Thyroid gland (tissue), 4 donors: ENCODE measurements around the gene PTGFR. TPM values are rescaled to one million over a fixed set of nuclear protein-coding genes. Genes with fewer than 3 reads are reported as not detected.

ENCODE experiments used
- DNase-seq, 2 donors: peaks; one replicate each; pipeline ENCODE4 v3.0.0-alpha.2; 2019
- H3K27ac ChIP-seq, 3 donors: fragments of 200-600 bp; sonication (generic); 1 replicate in 2 of 3; 2 replicates in 1 of 3; pipeline ENCODE4 v1.5.1; 2016 to 2019; ENCODE audit warnings: mild to moderate bottlenecking in 1 of 3, moderate library complexity in 1 of 3
- H3K27me3 ChIP-seq: fragments of 200-600 bp; sonication (generic); one replicate; pipeline ENCODE4 v1.5.1; 2019
- H3K36me3 ChIP-seq, 2 donors: fragments of 200-600 bp; sonication (generic); one replicate each; pipeline ENCODE4 v1.5.1; 2016 to 2019
- H3K4me1 ChIP-seq, 2 donors: fragments of 200-600 bp; sonication (generic); one replicate each; pipeline ENCODE4 v1.5.1; 2017 to 2019
- H3K4me3 ChIP-seq, 3 donors: fragments of 200-600 bp; sonication (generic); replicated peaks in 1 of 3; 1 replicate in 2 of 3; 2 replicates in 1 of 3; pipeline ENCODE4 v1.5.1; 2016; ENCODE audit warnings: mild to moderate bottlenecking in 1 of 3
- H3K9me3 ChIP-seq: fragments of 200-600 bp; sonication (generic); one replicate; pipeline ENCODE4 v1.5.1; 2017
- CTCF ChIP-seq, 6 experiments: fragments of 200-600 bp in 3 of 6; fragments of 450-650 bp in 3 of 6; sonication (generic) in 3 of 6; IDR thresholded peaks; one replicate each; pipeline ENCODE4 v1.5.1; 2016 to 2019; ENCODE audit warnings: antibody characterized with exemption in 6 of 6, mild to moderate bottlenecking in 2 of 6, inconsistent platforms in 1 of 6, moderate library complexity in 1 of 6
- POLR2A ChIP-seq, 2 donors: fragments of 450-650 bp; IDR thresholded peaks; one replicate each; pipeline ENCODE4 v1.6.1; 2017; ENCODE audit warnings: antibody characterized with exemption in 2 of 2, mild to moderate bottlenecking in 2 of 2, moderate library complexity in 1 of 2
- WGBS, 2 donors: methylation state at CpG; one replicate each; pipeline ENCODE4 v1.1.5; 2017; 5-methylcytosine and 5-hydroxymethylcytosine counted together
- intact Hi-C: fragments of 100-400 bp; cut with DNase I; formaldehyde crosslinking; loops from one replicate; pipeline ENCODE4 v1.15.1; 2023
- total RNA-seq, 4 donors: library from RNA; depleted of rRNA; stranded (reverse); fragments of >200 nt; gene quantifications; one replicate each; pipeline ENCODE4 v1.2.3, GENCODE V29; 2016

The PTGFR gene
- total RNA-seq, 4 donors from 2014 or later = 0.67 to 1.9 (median 1.2) TPM

- intact Hi-C loops = no loop called here
- TF ChIP-seq CTCF (IDR thresholded peaks at IDR 0.05) (no peak), POLR2A (IDR thresholded peaks at IDR 0.05) (no peak)
- Histone ChIP-seq H3K36me3 (no peaks in the 10 kb centered on the region), H3K4me3 (no peak overlapping the region), H3K27me3 (no peaks in the 10 kb centered on the region), H3K27ac (no peak overlapping the region), H3K9me3 (no peaks in the 10 kb centered on the region), H3K4me1 (no peaks in the 10 kb centered on the region)
- 57% methylated on average over 2 of the region's 2 CpGs for WGBS, 2 donors
- DNase-seq = no peak
Observed at GRCh38 chr1:78516716-78517115, 25.9 kb downstream of the PTGFR start.

- TF ChIP-seq CTCF (IDR thresholded peaks at IDR 0.05) (no peak), POLR2A (IDR thresholded peaks at IDR 0.05) (no peak)
- H3K27ac ChIP-seq = no peak overlapping the region
- no peaks in the 10 kb centered on the region for H3K4me1 ChIP-seq
- whole genome bisulfite sequencing, 2 donors = 92 to 94% methylated on average over 4 of the region's 4 CpGs
- intact Hi-C loops = no loop called here
- DNase-seq = no peak
- no peaks in the 10 kb centered on the region for H3K9me3 ChIP-seq
- H3K4me3 ChIP-seq = no peak overlapping the region
- no peaks in the 10 kb centered on the region for H3K36me3 ChIP-seq
- H3K27me3 ChIP-seq = no peaks in the 10 kb centered on the region
Observed at GRCh38 chr1:78519446-78519845, 28.7 kb downstream of the PTGFR start.

GRCh38 chr1:78520216-78520615 is 29.4 kb downstream of the PTGFR start:
- Histone ChIP-seq H3K9me3 (no peaks in the 10 kb centered on the region), H3K27me3 (no peaks in the 10 kb centered on the region), H3K4me1 (no peaks in the 10 kb centered on the region), H3K4me3 (no peak overlapping the region), H3K27ac (no peak overlapping the region), H3K36me3 (no peaks in the 10 kb centered on the region)
- TF ChIP-seq CTCF (IDR thresholded peaks at IDR 0.05) = no peak
- intact Hi-C loops = no loop called here
- no peak for DNase-seq
- WGBS, 2 donors = 89 to 90% methylated on average over 6 of the region's 6 CpGs

- no peak overlapping the region for H3K4me3 ChIP-seq
- no peaks in the 10 kb centered on the region for H3K36me3 ChIP-seq
- intact Hi-C loops = no loop called here
- H3K9me3 ChIP-seq = no peaks in the 10 kb centered on the region
- no peak for DNase-seq
- no peaks in the 10 kb centered on the region for H3K4me1 ChIP-seq
- H3K27me3 ChIP-seq = no peaks in the 10 kb centered on the region
- WGBS, 2 donors = 91 to 93% methylated on average over 3 of the region's 3 CpGs
- H3K27ac ChIP-seq = no peak overlapping the region
- TF ChIP-seq CTCF (IDR thresholded peaks at IDR 0.05) (no peak), POLR2A (IDR thresholded peaks at IDR 0.05) (no peak)
Observed at GRCh38 chr1:78520843-78521242, 30.1 kb downstream of the PTGFR start.

- intact Hi-C loops = no loop called here
- H3K4me1 ChIP-seq = no peaks in the 10 kb centered on the region
Observed at GRCh38 chr1:78522136-78522535, 31.4 kb downstream of the PTGFR start.

More at GRCh38 chr1:78522136-78522535, 31.4 kb downstream of the PTGFR start:
- TF ChIP-seq POLR2A (IDR thresholded peaks at IDR 0.05) (no peak), CTCF (IDR thresholded peaks at IDR 0.05) (no peak)
- Histone ChIP-seq H3K27ac (no peak overlapping the region), H3K4me3 (no peak overlapping the region), H3K36me3 (no peaks in the 10 kb centered on the region), H3K9me3 (no peaks in the 10 kb centered on the region), H3K27me3 (no peaks in the 10 kb centered on the region)
- DNase-seq = no peak
- WGBS, 2 donors = 75 to 77% methylated on average over 2 of the region's 2 CpGs
